Measurements from ENCODE around the gene OBSCN.

Gene OBSCN

GRCh38 chr1:228278432-228278941 lies 70.6 kb downstream of the OBSCN start:
- DNase-seq, result no peak

GRCh38 chr1:228279011-228279721 lies 71.3 kb downstream of the OBSCN start:
- no peak for DNase-seq

GRCh38 chr1:228279722-228280105 lies 71.9 kb downstream of the OBSCN start:
- DNase-seq, result no peak

- no peak for DNase-seq
Observed at GRCh38 chr1:228280106-228280901, 72.5 kb downstream of the OBSCN start.

- no peak for DNase-seq
Observed at GRCh38 chr1:228280961-228281591, 73.2 kb downstream of the OBSCN start.

GRCh38 chr1:228281631-228282328 lies 73.9 kb downstream of the OBSCN start:
- no peak for DNase-seq

- no peak for DNase-seq
Observed at GRCh38 chr1:228282329-228283042, 74.6 kb downstream of the OBSCN start.

GRCh38 chr1:228283043-228283371 lies 75.2 kb downstream of the OBSCN start:
- DNase-seq, result no peak

- no peak for DNase-seq
Observed at GRCh38 chr1:228283476-228284147, 75.8 kb downstream of the OBSCN start.

- DNase-seq, result no peak
Observed at GRCh38 chr1:228284148-228284495, 76.3 kb downstream of the OBSCN start.

GRCh38 chr1:228284521-228284920 lies 76.7 kb downstream of the OBSCN start:
- no peak for DNase-seq

- DNase-seq, result no peak
Observed at GRCh38 chr1:228285661-228286504, 78.0 kb downstream of the OBSCN start.

GRCh38 chr1:228286505-228287417 lies 78.9 kb downstream of the OBSCN start:
- no peak for DNase-seq

GRCh38 chr1:228287541-228288425 lies 79.9 kb downstream of the OBSCN start:
- no peak for DNase-seq

GRCh38 chr1:228288536-228289238 lies 80.8 kb downstream of the OBSCN start:
- DNase-seq, result no peak

GRCh38 chr1:228289239-228289849 lies 81.5 kb downstream of the OBSCN start:
- DNase-seq, result no peak

GRCh38 chr1:228289996-228290881 lies 82.4 kb downstream of the OBSCN start:
- no peak for DNase-seq

Measured in activated CD4-positive, alpha-beta T cell treated with anti-CD3 and anti-CD28 coated beads for 48 hours (primary cell).